Neutrophil (primary cell): Measurements from ENCODE around the gene TXNDC15.
"Not testable (repeated sequence)": the region's sequence is repeated elsewhere in the genome, so short reads cannot be mapped to it uniquely, and the experiment has no call there.

Experiments
- H3K27ac ChIP-seq: fragments of 200-600 bp; sonication (generic); 2 replicates; pipeline ENCODE4 v1.5.1; 2016; ENCODE audit warnings: mild to moderate bottlenecking, moderate library complexity
- H3K27me3 ChIP-seq: fragments of 200-600 bp; sonication (generic); 2 replicates; pipeline ENCODE4 v1.6.0; 2016; ENCODE audit warnings: mild to moderate bottlenecking
- H3K36me3 ChIP-seq: fragments of 200-600 bp; sonication (generic); 2 replicates; pipeline ENCODE4 v1.5.1; 2017
- H3K4me1 ChIP-seq, 2 experiments: fragments of 200-600 bp in 1 of 2; sonication (generic) in 1 of 2; 1 replicate in 1 of 2; 2 replicates in 1 of 2; pipeline versions ENCODE4 v1.5.1 to v1.6.1; 2013 to 2016; ENCODE audit warnings: low read depth in 1 of 2, low read length in 1 of 2, mild to moderate bottlenecking in 1 of 2, moderate library complexity in 1 of 2; ENCODE audit not compliant: control insufficient read depth in 1 of 2, insufficient read depth in 1 of 2
- H3K4me3 ChIP-seq, 2 experiments: fragments of 200-600 bp in 1 of 2; sonication (generic) in 1 of 2; 1 replicate in 1 of 2; 2 replicates in 1 of 2; pipeline ENCODE4 v1.5.1; 2013 to 2016; ENCODE audit warnings: low read depth in 1 of 2, low read length in 1 of 2, mild to moderate bottlenecking in 1 of 2, moderate library complexity in 1 of 2
- H3K9me3 ChIP-seq: fragments of 200-600 bp; sonication (generic); 2 replicates; pipeline ENCODE4 v1.5.1; 2016
- TF ChIP-seq, protein P1 (sequence below): fragments of 200-600 bp; sonication (generic); IDR thresholded peaks from 2 replicates; pipeline ENCODE4 v1.5.1; 2016; ENCODE audit warnings: antibody characterized with exemption

Gene TXNDC15

DNA sequence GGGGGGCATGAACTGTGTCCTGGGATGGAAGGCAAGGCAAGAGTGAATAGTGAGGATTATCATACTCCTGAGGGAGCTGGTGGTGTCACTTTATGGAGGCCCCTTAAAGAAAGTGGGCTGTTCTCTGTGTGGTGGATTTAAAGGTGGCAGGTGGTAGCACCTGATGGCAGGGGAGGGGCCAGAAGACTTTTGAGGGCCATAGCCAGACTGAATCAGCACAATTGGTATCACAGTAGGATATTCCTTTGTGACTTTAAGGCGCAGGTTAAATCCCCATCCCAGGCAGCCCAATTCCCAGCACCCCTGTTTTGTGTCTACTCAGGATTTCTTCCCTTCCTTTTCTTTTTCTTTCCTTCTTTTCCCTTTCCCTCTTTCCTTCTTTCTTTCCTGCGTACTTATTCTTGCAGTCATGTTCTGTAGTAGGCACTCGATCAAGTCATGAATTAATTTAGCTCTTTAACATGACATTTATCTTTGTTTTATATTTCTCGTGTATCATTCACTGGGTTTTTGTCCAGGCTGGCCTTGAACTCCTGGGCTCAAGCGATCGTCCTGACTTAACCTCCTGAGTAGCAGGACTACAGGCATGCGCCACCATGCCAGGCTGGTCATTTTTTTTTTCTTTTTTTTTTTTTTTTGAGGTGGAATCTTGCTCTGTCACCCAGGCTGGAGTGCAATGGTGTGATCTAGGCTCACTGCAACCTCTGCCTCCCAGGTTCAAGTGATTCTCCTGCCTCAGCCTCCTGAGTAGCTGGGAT, 19.8 kb downstream of the TXNDC15 start:
- peaks cover 12% of the 10 kb centered on the region for H3K36me3 ChIP-seq

DNA sequence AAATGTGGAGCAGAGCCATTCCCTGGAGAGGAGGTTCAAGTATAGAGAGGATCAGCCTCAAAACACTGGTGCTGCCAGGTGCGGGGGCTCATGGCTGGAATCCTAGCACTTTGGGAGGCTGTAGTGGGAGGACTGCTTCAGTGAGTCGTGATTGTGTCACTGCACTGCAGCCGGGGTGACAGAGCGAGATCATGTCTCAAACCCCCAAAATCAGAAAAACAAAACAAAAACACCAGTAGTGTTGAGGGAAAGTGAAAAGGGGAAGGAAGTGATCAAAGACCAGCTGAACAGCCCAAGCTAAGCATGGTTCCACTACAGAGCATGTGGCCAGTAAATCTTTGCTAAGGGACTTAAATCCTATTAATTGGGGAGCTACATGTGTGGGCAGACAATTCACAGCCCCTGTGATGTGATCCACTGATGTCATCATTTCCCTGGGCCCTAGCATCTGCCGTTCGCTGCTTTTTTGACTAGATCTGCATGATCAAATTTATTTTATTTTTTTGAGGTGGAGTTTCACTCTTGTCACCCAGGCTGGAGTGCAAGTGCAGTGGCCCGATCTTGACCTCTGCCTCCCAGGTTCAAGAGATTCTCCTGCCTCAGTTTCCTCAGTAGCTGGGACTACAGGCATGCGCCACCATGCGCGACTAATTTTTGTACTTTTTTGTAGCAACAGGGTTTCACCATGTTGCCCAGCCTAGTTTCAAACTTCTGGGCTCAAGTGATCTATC, 28.1 kb downstream of the TXNDC15 start:
- H3K9me3 ChIP-seq = no peaks in the 10 kb centered on the region
- H3K4me1 ChIP-seq = peaks cover 24 to 25% of the 10 kb centered on the region in 2 experiments
- TF ChIP-seq, protein P1, sequence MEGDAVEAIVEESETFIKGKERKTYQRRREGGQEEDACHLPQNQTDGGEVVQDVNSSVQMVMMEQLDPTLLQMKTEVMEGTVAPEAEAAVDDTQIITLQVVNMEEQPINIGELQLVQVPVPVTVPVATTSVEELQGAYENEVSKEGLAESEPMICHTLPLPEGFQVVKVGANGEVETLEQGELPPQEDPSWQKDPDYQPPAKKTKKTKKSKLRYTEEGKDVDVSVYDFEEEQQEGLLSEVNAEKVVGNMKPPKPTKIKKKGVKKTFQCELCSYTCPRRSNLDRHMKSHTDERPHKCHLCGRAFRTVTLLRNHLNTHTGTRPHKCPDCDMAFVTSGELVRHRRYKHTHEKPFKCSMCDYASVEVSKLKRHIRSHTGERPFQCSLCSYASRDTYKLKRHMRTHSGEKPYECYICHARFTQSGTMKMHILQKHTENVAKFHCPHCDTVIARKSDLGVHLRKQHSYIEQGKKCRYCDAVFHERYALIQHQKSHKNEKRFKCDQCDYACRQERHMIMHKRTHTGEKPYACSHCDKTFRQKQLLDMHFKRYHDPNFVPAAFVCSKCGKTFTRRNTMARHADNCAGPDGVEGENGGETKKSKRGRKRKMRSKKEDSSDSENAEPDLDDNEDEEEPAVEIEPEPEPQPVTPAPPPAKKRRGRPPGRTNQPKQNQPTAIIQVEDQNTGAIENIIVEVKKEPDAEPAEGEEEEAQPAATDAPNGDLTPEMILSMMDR = no peak
- peaks cover 5% of the 10 kb centered on the region for H3K36me3 ChIP-seq
- no peaks in the 10 kb centered on the region for H3K27me3 ChIP-seq
- H3K27ac ChIP-seq = peak overlapping the region; percentile 86
- H3K4me3 ChIP-seq = peak overlapping the region; percentile 31 to 38

More for the DNA sequence above, 19.8 kb downstream of the TXNDC15 start:
- H3K4me1 ChIP-seq = no peaks in the 10 kb centered on the region
- H3K9me3 ChIP-seq = no peaks in the 10 kb centered on the region
- no peak overlapping the region for H3K4me3 ChIP-seq
- H3K27ac ChIP-seq = no peak overlapping the region
- TF ChIP-seq, protein P1 = no peak
- H3K27me3 ChIP-seq = no peaks in the 10 kb centered on the region

DNA sequence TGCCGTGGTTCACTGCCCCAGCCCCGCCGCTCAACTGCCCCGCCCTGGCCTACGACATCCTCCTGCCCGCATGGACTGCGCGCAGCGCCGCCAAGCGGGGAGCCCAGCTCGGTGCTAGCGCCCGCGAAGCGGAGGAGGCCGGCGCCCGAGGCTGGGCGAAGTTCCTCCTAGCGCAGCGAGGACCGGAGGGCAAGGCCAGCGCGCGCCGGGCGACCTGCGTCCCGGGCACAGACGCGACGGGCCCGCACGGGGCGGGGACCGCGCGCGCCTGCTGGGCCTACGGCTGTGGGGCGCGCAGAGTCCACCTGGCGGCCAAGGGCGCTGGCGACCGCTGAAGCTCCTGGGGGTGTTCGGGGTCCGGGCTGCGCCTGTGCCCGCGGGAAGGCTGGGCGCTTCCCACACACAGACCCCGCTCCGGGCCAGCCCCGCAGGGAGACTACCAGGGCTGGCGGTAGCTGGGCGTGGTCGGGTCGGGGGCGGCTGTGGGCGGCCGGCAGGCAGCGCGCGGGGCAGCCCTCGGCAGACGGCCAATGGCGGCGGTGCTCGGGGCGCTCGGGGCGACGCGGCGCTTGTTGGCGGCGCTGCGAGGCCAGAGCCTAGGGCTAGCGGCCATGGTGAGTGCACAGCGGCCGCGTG, 30.6 kb downstream of the TXNDC15 start, which contains the start of gene PCBD2:
TSS of gene PCBD2 (plus strand) at position 522 of the 636 bp plus-strand sequence. CDS start at position 531, 9 bp downstream.
- peaks cover 24 to 25% of the 10 kb centered on the region in 2 experiments for H3K4me1 ChIP-seq
- H3K4me3 ChIP-seq = peak within 1 kb of the TSS; percentile 81 to 98
- H3K36me3 ChIP-seq = peaks cover 3% of the 10 kb centered on the region
- H3K27ac ChIP-seq = peak within 1 kb of the TSS; percentile 100
- TF ChIP-seq, protein P1 = peak; percentile 99
- H3K9me3 ChIP-seq = no peaks in the 10 kb centered on the region
- H3K27me3 ChIP-seq = no peaks in the 10 kb centered on the region

DNA sequence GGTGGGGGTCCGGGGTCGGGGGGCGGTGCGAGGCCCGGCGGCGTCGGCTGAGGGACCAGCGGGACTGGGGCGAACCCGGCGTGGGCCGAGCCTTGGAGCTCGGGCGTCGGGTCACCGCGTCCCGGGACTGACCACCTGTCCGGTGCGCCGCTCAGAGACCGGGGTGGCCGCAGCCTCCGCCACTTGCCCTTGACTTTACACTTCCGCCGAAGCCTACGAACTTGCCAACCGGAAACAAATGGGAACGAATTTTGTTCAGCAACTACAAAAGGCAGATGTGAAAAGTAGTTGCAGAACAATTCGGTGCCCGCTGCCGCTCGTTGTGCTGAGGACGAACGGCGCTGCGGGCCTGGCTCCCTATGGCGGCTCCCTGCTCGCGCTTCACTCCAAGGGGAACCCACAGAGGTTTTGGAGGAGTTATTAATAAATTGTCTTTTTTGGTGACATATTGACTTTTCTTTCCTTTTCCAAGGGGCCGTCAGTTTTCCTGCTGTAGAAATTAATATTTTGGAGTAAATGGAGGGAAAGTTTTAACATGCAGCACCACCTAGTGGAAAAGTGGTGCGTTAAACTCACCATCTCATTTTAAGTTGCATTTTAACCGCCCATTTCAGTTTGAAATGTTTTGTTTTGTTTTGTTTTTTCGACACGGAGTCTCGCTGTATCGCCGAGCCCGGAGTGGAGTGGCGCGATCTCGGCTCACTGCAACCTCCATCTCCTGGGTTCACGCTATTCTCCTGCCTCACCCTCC, 31.2 kb downstream of the TXNDC15 start:
- TF ChIP-seq, protein P1 = peak; percentile 77
- Histone ChIP-seq H3K9me3 (no peaks in the 10 kb centered on the region), H3K27me3 (no peaks in the 10 kb centered on the region), H3K4me1 (peaks cover 24 to 25% of the 10 kb centered on the region in 2 experiments), H3K4me3 (peak overlapping the region; percentile 81 to 98), H3K27ac (peak overlapping the region; percentile 100), H3K36me3 (peaks cover 6% of the 10 kb centered on the region)

DNA sequence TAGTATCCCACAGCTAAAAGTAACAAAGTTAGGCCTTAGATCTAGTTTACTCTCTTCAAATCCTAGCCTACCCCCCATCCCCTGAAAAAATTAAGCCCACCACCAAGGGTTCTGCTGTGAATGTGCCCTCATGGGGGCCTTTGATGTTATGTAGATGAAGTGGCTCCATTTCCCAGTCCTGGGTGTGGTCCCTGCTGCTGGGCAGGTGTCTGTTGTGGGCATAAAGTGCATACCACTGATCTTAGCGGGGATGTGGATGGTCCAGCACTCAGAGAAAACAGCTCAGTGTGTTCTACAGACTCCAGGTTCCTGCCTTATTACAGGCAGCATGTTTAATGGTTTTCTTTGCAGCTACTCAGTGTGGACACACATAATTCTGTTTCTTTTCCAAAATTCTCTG, 32.6 kb downstream of the TXNDC15 start:
- no peak overlapping the region for H3K4me3 ChIP-seq
- no peaks in the 10 kb centered on the region for H3K9me3 ChIP-seq
- TF ChIP-seq, protein P1 = no peak
- peaks cover 22 to 23% of the 10 kb centered on the region in 2 experiments for H3K4me1 ChIP-seq
- peaks cover 20% of the 10 kb centered on the region for H3K36me3 ChIP-seq
- no peaks in the 10 kb centered on the region for H3K27me3 ChIP-seq
- no peak overlapping the region for H3K27ac ChIP-seq

DNA sequence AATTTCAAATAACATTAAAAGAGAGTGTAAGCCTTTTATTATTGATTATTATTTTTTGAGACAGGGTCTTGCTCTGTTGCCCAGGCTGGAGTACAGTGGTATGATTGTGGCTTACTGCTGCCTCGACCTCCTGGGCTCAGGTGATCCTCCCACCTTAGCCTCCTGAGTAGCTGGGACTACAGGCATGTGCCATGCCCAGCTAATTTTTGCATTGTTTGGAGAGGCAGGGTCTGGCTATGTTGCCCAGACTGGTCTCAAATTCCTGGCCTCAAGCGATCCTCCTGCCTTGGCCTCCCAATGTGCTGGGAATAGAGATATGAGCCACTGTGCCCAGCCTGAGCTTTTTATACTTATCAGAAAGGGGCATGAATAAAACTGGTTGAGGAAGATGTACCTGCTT, 36.6 kb downstream of the TXNDC15 start:
- not testable (repeated sequence) for H3K27ac ChIP-seq, H3K9me3 ChIP-seq, H3K4me3 ChIP-seq, H3K27me3 ChIP-seq, H3K4me1 ChIP-seq
- H3K36me3 ChIP-seq = peaks cover 53% of the 10 kb centered on the region
